ENCODE measurements around the gene ALG1L2.
"Not testable (repeated sequence)": the region's sequence is repeated elsewhere in the genome, so short reads cannot be mapped to it uniquely, and the experiment has no call there.

The ALG1L2 gene, protein sequence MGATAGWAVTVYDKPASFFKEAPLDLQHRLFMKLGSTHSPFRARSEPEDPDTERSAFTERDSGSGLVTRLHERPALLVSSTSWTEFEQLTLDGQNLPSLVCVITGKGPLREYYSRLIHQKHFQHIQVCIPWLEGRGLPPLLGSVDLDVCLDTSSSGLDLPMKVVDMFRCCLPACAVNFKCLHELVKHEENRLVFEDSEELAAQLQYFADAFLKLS

DNA sequence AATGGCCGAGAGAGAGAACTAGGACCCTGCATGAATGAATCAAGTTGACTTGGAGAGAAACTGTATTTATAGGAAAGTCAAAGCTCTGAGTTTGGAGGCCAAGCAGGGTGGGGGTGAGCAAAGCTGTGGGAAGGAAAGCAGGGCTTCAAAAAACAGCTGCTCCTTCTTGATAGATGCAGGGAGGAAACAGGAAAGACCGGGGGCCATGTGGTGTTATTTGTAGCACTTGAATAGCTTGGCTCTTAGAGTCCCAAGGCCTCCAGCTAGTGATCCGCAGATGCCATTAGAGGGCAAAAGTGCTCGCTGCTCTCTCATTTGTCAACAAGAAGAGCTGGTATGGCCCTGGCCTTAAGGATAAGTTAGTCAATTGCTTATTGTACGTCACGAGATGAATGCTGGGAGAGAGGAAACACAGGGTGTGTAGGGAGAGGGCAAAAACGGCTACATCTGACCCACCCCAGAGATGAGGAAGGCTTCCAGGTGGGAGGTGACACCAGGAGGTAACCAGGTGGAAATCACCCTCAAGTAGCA is at the start of gene ALG1L2:
Gene ALG1L2 (plus strand): TSS at position 481 of the 531 bp plus-strand sequence. CDS start 186 bp downstream, outside the sequence.
- DNase-seq (ENCODE audit: low read depth in 2 of 3, low spot score in 1 of 3), result no peak

DNA sequence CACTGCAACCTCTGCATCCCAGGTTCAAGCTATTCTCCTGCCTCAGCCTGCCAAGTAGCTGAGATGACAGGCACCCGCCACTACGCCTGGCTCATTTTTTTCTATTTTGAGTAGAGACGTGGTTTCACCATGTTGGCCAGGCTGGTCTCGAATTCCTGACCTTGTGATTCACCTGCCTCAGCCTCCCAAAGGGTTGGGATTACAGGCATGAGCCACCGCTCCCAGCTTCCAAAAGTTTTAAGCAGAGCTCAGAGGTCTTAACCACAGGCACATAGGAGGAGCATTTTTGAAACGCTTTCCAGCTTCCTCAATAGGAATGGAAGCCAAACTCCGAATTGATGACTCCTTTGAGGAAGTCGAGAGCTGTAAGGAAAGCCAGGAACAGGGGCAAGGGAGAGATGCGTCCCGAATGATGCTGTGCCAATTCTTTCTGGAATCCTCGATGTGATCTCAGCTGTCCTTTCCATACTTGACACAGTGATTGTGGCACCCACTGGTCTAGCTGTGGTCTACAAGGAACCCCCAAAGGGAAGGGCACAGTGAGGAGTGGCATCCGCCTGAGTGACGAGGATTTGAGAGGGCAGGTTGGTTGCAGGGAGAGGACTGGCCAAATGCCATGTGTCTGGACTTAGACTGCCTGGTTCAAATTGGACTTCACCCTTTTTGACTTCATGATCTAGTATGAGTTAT is 44.4 kb upstream of the ALG1L2 start:
- not testable (repeated sequence) for DNase-seq (ENCODE audit: low read depth in 2 of 3, low spot score in 1 of 3)

DNA sequence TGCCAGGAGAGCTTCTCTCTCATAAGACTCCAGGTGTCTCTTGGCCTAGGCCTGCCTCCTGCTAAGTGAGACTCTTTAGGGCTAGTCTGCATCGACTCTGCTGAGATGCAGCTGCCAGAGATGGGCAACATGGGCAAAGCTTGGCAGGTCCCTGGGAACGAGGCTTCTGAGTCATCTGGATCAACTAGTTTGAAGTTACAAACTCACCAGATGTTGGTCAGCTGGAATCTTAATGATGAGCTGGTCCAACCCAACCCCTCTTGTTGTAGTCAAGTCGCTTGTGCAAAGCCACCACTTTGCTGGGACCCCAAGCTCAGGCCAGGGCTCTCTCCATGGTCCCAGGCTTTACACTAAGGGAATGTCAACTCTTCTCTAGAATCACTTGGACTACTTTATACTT is 38.9 kb upstream of the ALG1L2 start:
- not testable (repeated sequence) for DNase-seq (ENCODE audit: low read depth in 2 of 3, low spot score in 1 of 3)

DNA sequence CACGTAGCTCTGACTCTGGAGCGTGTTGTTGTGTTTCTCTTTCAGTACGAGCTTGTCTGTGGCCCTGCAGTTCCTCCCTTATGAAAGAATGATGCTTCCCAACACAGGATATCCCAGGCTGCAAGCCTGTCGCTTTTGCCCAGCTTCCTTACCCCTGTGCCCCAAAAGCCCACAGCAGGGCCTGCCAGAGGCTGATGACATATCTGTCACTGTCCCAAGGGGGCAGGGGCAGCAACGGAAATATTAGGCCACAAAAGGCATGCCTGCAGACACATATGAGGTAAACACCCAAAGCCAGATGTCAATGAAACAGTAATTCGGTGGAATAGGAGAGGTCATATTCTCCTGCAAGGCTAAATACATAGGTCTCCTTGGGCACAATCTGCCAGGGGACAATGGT is 38.0 kb upstream of the ALG1L2 start:
- DNase-seq (ENCODE audit: low read depth in 2 of 3, low spot score in 1 of 3), result not testable (repeated sequence)

DNA sequence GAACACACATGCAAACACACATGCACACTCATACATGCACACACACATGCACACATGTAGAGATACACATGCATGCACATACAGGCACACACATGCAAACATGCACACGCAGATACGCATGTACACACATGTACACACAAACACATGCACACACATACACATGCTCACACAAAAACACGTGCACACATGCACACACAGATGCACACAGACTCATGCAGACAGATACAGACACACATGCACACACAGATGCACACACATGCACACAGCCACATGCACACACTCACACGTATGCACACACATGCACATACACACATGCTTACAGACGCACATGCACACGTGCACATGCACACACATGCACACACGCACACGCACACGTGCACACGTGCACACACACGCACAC is 37.3 kb upstream of the ALG1L2 start:
- DNase-seq (ENCODE audit: low read depth in 2 of 3, low spot score in 1 of 3), result no peak

DNA sequence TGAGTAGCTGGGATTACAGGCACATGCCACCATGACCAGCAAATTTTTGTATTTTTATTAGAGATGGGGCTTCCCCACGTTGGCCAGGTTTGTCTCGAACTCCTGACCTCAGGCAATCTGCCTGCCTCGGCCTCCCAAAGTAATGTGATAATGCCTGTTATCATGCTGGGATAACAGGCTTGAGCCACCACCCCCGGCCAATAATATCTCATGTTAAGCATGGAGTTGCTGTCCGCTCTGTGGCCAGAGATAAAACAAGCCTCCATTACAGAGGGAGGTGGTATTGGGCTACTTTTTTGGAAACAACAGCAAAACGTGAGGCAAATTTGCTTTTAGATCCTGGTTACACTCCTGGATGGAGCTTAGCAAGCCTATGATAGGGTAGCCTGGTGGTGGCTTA is 32.9 kb upstream of the ALG1L2 start:
- no peak for DNase-seq (ENCODE audit: low read depth in 2 of 3, low spot score in 1 of 3)

DNA sequence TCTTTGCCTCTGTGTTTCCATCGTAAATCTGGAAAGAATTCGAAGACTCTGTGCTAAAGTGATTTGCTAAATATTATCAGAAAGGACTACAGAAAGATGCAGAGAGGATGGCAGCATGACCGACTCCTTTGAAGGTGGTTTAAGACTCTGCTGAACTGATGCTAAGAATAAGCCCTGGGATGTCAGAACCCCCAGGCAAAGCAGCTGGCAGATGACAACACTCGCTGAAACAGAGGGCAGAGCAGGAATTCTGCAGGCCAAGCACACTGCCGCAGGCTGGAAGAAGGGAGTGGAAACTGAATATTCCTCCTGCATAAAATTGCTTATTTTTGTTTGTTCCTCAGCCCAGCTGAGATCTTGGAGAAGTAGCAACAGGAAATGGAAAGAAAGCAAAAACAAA is 29.3 kb upstream of the ALG1L2 start:
- not testable (repeated sequence) for DNase-seq (ENCODE audit: low read depth in 2 of 3, low spot score in 1 of 3)

DNA sequence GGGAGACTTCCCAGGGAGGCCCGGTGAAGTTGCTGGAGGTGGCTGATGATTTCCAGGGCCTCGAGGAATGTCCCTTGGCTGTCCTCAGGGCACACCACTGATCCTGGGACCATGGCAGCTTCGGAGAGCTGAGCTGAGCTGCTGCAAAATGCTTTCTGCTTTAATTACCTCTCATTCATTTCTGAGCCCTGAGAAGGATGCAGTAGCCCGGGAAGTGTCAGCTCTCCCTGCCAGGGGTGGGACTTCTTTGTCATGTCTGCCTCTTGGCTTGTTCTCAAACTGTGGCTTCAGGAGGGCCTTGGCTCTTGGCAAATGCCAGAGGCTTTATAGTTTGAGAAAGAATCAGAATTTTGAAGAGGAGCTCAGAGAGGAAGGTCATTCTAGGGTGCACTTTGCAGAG is 28.7 kb upstream of the ALG1L2 start:
- DNase-seq (ENCODE audit: low read depth in 2 of 3, low spot score in 1 of 3), result not testable (repeated sequence)

DNA sequence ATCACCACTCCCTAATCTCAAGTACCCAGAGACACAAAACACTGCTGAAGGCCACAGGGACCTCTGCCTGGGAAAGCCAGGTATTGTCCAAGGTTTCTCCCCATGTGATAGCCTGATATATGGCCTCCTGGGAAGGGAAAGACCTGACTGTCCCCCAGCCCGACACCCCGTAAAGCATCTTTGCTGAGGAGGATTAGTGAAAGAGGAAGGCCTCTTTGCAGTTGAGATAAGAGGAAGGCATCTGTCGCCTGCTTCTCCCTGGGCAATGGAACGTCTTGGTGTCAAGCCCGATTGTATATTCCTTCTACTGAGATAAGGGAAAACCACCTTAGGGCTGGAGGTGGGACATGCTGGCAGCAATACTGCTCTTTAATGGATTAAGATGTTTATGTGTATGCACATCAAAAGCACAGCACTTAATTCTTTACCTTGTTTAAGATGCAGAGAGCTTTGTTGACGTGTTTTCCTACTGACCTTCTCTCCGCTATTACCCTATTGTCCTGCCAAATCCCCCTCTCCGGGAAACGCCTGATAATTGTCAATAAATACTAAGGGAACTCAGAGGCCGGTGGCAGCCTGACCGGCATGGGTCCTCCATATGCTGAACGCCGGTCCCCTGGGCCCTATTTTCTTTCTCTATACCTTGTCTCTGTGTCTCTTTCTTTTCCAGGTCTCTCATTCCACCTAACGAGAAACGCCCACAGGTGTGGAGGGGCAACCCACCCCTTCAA is 23.9 kb upstream of the ALG1L2 start:
- not testable (repeated sequence) for DNase-seq (ENCODE audit: low read depth in 2 of 3, low spot score in 1 of 3)

DNA sequence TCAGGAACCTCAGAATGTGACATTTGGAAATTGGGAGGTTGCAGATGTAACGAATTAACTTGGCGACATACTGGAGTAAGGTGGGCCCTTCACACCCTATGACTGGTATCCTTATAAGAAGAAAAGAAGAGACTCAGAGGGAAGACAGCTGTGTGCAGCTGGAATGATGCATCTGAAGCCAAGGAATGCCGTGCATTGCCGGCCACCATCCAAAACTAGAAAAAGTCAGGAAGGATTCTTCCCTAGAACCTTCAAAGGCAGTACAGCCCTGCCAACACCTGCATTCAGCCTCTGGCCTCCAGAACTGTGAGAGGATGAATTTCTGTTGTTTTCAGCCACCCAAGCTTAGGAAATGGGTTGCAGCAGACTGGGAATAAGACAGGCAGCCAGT is 23.4 kb upstream of the ALG1L2 start:
- not testable (repeated sequence) for DNase-seq (ENCODE audit: low read depth in 2 of 3, low spot score in 1 of 3)

DNA sequence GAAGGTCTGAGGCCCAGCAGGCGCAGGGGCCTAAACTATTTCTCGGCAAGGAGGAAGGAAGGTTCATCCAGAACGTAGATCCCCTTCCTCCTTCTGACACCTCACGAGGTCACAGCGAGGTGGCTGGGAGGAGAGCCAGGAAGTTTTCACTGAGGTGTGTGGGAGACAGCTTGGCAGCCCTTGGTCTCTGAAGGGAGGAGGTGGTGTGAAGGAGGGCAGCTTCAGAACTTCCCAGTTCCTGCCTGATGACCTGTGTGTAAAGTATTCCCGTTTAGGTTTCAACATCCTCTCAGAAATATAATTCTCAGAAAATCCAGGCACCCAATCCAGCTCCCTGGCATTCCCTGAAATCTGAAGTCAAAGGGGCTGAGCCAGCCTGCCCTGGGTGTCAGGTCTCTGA is 22.9 kb upstream of the ALG1L2 start:
- not testable (repeated sequence) for DNase-seq (ENCODE audit: low read depth in 2 of 3, low spot score in 1 of 3)

DNA sequence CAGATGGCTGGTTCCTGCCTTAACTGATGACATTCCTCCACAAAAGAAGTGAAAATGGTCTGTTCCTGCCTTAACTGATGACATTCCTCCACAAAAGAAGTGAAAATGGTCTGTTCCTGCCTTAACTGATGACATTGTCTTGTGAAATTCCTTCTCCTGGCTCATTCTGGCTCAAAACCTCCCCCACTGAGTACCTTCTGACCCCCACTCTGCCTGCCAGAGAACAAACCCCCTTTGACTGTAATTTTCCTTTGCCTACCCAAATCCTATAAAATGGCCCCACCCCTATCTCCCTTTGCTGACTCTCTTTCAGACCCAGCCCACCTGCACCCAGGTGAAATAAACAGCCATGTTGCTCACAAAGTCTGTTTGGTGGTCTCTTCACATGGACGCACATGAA is 22.5 kb upstream of the ALG1L2 start:
- DNase-seq (ENCODE audit: low read depth in 2 of 3, low spot score in 1 of 3), result not testable (repeated sequence)

DNA sequence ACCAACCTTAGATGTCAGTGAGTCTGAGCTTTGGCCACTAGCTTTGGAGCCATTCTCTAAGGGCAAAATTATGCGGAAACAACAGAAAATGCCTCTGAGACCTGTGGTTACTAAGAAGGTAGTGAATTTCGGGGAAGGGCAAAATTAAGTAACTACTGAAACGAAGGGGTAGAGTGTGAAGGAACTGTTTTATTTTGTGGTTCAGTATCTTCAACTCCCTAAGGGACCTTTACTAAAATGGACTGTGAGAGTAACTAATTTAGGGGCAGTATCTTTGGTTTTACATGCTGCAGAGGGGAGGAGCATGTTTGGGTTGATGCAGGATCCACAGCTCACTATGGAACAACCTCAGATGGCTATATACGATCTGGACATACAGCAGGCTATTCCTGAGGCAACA is 8.0 kb upstream of the ALG1L2 start:
- no peak for DNase-seq (ENCODE audit: low read depth in 2 of 3, low spot score in 1 of 3)

DNA sequence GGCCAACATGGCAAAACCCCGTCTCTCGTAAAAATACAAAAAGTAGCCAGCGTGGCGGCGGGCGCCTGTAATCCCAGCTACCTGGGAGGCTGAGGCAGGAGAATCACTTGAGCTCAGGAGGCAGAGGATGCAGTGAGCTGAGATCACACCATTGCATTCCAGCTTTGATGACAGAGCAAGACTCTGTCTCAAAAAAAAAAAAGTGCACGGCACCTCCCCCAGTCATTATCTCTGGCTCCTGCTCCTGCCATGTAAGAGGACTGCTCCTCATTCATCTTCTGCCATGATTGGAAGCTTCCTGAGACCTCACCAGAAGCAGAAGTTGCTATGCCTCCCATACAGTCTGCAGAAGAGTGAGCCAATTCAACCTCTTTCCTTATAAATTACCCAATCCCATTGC is 4.0 kb upstream of the ALG1L2 start:
- DNase-seq (ENCODE audit: low read depth in 2 of 3, low spot score in 1 of 3), result no peak

DNA sequence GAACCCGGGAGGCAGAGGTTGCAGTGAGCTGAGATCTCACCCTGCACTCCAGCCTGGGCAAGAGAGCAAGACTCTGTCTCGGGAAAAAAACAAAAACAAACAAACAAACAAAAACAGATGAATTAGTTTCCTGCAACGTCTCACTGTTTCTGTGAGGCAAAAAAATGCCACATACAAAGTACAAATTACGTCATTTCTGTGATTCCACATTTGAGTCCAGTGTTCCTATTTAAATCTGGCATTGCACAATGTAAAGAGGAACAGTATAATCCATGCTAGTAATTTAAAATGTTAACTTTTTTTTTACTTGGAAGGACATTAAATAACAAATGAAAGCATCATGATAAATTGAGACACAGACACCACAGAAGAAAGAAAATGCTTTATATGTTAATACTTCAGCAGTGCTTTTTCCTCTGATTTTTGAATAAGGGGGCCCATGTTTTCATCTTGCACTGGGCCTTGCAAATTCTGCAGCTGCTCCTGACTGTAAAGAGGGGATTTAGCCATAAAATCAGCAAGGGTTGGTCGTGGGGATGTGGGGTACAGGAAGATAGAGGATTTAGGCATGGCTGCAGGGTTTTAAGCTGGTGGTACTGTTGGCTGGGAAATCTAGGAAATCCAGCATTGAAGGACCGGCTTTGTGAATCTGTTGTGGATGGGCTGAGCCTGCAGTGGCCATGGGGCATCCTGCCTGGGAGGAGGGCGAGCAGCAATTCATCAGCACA is 1.9 kb downstream of the ALG1L2 start:
- not testable (repeated sequence) for DNase-seq (ENCODE audit: low read depth in 2 of 3, low spot score in 1 of 3)

DNA sequence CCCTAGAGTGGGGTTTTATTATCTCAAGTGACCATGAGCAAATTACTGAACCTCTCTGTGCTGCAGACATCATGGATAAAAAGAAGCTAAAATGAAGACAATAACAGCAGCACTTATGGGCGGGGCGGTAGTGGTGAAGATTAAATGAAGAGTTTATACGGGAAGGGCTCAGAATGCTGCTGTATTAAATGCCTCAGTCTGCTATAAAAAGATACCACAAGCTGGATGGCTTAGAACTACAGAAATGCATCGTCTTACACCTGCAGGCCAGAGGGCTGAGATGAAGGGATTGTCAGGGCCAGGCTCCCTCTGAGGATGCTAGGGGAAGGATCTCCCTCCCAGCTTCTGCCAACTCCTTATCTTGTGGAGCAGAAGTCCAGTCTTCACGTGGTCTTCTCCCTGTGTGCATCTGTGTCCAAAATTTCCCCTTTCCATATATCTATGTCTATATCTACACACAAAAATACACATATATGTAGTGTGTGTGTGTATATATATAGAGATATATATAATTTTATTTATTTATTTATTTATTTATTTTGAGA is 2.9 kb downstream of the ALG1L2 start:
- no peak for DNase-seq (ENCODE audit: low read depth in 2 of 3, low spot score in 1 of 3)

DNA sequence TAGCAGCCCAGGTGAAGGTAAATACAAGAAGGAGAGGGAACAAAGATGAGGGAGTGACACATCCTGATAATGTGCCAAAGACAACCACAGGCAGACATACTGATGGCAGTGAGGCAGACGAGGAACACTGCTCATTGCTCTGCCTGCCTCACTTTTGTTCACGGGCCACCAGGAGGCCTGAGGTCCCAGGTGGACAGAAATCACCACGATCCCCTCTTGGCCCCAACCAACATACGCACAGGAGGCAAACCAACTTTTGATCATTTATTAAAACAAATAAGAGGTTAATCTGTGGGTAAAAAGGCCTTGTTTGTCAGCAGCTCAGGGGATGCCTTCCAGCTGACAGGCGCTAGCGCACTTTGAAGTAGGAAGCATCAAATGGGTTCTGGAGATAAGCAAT is 4.2 kb downstream of the ALG1L2 start:
- no peak for DNase-seq (ENCODE audit: low read depth in 2 of 3, low spot score in 1 of 3)

DNA sequence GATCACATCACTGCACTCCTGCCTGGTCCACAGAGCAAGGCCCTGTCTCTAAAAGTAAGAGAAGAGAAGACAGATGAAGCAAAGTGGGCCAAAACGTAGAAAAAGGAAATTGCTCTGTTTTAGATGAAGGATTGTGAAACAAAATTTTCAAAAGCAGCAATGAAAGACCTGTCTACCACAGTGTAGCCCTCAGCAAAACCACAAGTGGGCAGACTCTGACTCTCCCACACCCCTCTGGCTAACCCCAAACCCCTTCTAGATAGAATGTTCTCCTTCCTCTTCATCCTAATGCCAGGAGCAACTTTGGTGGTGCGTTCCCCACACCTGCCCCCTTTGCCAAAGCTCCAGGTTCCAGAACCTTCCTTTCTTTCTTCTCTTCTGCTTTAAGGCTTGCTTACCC is 5.0 kb downstream of the ALG1L2 start:
- not testable (repeated sequence) for DNase-seq (ENCODE audit: low read depth in 2 of 3, low spot score in 1 of 3)

DNA sequence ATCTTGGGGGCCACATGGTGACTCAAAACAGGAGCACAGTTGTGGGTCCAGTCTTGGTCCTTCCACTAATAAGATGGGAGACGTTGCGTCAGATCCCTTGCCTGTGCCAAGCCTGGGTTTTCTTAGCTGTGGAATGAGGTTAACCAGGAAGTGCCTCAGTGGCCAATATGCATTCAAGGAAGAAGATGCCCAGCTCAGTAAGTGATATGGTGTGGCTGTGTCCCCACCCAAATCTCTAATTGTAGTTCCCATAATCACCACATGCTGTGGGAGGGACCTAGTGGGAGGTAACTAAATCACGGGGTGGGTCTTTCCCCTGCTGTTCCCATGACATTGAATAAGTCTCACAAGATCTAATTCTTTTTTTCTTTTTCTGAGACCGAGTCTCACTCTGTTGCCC is 6.4 kb downstream of the ALG1L2 start:
- no peak for DNase-seq (ENCODE audit: low read depth in 2 of 3, low spot score in 1 of 3)

DNA sequence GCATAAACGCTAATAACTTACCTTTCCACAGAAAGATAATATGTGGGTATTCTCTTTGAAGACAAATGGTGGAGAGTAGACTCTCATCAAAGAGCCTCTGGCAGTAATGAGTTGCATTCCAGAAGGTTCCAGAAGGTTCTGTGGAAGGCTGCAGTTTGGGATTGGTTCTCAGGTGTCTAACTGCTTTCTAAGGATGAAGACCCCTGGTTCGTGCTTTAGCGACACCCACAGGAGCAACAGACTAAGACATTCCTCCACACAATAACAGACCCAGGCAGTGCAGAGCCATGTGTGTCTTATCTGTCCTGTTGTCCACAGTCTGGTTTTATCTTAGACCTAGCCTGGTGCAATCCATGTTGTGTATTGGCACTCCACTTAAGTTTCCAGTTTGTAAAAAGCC is 9.1 kb downstream of the ALG1L2 start:
- DNase-seq (ENCODE audit: low read depth in 2 of 3, low spot score in 1 of 3), result not testable (repeated sequence)

DNA sequence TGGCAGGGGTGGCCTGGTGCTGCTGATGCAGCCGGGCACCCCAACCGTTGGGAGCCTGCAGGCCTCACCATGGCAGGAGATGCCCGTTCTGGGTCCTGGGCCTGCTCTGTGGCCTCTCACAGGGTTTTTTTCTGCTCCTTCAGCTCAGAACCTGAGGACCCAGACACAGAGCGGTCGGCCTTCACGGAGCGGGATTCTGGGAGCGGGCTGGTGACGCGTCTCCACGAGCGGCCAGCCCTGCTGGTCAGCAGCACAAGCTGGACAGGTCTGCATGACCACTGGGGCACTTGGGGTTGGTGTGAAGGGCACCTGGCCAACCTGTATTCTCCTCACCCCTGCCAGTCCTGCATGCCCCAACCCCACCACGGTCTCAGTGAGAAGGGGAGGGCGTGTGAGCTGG is 10.3 kb downstream of the ALG1L2 start:
- no peak for DNase-seq (ENCODE audit: low read depth in 2 of 3, low spot score in 1 of 3)
